NCI-H748 (cell line): ENCODE measurements around the gene MVB12B.
A peak's percentile ranks its signal among the peaks of the same experiment; 100 is the strongest.

Source experiments
- DNase-seq: peaks from one replicate; lab custom pipeline; 2025; ENCODE audit not compliant: unreplicated experiment; lab: John Stamatoyannopoulos, UW

Gene MVB12B

DNA sequence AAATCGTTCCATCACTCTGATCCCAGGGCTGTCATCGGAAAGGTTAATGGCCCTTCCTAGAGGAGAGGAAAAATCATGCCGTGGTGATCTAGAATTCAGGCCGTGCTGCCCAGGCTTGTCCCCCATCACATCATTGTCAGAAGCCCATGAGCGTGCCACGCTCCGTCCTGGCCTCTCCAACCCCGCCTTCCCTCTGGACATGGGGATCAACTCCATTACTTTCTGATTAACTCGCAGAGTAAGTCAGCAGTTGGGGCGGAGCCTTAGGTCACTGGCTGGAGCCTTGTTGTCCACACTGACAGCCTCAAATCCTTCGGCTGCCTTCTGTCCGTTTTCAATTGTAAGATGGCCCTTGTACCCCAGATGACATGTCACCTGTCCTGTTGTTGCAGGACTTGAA is 75.0 kb downstream of the MVB12B start:
- no peak for DNase-seq

DNA sequence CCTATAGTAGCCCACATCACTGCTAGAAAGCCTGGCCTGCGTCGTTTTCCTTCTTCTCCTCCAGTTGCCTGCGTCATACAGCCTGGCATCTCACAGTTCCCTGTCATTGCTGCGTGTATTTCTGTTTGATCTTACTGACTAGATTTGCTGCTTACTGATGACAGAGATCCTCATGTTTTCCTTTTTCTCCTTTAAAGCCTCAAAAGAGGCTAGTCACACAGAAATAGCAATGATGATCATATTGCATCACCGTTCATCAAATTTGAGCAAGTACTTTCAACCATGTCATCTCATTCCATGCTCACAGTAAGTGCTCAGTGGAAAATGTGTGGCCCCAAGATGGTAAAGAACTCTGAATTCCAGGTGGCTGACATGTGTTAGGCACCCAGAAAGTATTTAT is 76.8 kb downstream of the MVB12B start:
- no peak for DNase-seq

DNA sequence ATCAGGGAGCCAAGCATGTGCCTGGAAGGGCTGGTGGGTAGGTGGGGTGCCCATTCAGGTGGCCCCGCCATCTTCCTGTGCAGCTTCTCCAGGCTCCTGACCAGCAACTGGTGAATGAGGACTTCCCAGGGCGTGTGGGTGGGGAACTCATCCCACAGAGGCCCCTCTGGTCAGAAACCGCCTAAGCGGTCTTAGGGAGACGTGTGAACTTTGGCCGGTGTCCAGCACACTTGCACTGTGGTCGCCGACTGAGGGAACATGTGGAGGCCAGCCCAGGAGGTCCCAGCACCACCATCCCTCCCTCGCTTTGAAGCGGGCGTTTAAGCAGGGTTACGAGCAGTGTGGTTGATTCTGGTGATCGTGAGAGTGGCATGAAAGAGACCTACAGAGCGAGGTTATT is 77.8 kb downstream of the MVB12B start:
- DNase-seq: no peak

DNA sequence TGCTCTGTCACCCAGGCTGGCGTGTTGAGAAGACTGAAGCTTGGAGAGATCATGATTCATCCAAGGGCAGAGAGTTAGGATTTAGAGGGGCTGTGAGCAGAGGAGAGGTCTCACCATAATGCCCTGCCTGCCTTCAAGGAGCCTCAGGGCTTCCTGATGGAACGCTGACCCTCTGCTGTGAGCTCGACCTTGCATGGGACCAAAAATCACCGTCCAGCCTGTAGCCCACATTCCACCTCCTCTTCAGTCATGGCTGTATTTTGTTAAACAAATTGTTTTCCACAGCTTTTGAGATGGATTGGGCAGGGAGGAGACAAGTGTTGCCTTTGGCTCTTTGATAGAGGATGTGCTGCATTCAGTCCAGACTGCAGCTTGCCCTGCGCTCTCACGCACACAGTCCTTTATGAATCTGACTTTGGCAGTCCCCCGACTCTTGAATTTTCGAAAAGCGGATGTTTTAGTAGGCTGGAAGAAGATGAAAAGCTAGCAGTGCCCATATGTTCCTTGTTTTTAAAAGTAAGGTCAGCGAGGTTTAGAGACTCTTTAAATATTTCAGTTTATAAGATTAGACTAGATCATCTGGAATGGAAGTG is 79.5 kb downstream of the MVB12B start:
- no peak for DNase-seq

DNA sequence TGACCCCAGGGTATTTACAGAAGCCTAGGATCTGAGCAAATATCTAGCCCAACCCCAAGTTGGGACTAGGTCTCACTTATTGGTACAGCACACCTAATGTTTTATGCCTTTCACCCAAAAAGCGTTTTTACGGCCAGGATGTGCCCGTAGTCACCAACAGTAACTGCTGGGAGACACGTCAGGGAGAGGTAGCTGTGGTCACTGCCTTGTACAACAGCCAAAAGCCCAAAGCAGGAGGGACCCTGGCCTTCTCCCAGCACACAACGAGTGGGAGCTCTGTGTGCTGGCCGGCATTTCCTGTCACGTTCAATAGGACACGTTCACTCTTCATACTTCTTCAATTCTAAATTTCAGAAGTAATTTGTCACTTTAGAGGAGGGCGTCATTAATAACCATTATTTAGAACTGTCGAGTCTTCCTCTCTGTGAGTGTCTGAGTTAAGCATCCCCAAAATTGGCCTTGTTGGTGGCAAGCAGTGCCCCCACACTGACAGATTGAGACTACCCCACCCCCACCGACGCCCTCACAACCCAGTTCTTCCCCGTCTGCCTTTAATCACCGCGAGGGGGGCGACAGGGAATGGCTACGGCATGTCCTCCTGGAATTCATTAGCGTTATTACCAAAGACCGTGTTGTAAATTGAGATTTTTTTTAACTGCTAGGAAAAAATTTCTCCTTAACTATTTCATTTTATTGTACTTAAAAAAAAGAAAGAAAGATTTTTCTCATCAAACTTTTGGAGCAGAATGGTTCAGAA is 80.7 kb downstream of the MVB12B start:
- no peak for DNase-seq

DNA sequence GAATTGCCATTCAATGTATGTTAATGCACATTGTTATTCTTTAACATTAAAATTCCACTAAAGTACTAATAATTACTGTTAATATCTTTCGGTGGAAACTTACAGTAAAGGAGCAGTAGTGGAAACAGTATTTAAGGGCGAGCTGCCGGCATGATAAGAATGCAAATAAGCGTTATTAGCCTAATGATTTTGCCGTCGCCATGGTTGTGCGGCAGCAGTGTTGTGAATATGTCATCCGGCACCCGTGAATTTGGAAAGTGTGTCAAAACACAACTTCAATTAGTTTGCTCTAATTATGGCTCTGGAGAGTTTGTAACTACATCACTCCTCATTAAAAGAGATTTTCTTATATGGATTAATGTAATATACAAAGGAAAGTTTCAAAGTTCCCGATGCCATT is 81.4 kb downstream of the MVB12B start:
- DNase-seq: no peak

DNA sequence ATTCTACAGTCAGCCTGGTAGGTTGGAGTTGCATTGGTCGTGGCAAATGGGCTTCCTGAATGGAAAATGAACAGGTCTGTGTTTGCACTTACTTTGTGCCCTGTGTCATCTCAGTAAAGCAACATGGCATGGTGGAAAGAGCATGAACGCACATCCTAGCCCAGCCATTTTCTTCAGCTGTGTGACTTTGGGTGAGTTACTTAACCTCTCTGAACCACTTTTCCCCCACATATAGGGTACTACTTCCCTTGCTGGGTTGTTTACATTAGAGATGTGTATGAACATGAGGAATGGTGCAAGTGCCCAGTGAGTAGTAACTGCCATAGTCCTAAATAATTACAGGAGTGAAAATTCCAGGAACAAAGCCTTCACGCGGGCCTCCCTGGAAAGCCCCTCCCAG is 83.6 kb downstream of the MVB12B start:
- DNase-seq: no peak

DNA sequence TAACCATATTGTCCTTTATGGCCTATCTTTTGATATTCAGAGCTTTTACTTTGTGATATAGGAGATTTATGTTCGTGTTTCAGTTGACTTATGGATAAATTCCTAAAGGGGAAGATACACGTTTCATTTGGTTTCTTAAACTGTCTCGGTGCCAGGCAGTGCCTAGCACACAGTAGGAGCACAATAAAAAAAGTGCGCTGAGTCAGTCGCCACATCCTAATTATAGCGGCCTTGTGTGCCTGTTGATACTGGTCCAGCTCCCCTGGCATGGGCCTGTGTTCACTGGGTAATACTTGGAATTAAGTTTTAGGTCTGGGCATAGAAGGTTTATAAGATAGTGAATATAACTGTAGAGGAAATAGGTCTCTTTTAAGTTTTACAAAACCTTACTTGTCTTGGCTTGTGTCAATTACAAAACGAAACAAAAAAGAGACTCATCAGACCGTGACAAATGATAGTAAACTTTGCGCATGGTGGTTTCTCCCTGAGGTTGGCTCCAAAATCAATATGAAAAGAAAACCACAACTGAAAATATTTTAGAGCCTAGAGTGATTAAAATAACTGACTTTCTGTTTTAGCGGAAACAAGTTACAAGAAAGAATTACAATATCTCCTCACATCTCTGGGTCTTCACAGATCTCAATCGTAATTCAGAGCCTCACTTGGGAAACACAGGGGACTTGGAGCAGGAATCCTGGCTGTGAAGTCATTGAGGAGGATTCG is 84.8 kb downstream of the MVB12B start:
- no peak for DNase-seq

DNA sequence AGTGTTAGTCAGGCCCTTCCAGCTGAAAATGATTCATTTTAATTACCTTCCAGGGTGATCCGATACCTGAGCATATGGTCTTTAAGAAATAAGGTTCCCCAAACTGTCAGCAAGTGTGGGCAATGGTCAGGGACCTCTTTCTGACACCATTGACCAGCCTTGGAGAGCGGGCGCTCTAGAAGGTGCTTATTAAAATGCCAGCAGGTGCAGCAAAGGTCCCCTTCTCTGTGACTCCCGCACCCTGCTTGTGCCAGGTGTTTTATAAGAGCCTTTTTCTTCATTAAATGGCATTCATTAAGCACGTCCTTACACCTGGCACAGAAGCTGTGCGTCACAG is 85.3 kb downstream of the MVB12B start:
- peak; percentile 91 for DNase-seq

DNA sequence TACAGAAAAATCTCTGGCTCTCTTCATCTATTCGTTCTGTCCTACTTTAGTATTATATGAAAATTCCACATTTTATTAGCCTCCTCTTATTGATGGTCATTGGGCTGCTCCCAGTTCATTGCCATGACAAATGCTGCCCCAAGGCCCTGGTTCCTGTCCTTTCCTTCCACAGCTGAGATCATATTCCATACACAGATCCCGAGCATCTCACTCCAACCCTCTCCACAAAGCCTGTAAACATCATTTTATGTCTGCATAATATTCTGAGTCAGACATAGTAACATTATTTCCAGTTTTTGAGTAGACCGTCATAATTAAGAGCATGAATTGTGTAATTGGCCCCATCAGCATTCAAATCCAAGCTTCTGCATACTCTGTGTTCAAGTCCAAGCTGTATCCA is 86.3 kb downstream of the MVB12B start:
- DNase-seq: peak; percentile 35

DNA sequence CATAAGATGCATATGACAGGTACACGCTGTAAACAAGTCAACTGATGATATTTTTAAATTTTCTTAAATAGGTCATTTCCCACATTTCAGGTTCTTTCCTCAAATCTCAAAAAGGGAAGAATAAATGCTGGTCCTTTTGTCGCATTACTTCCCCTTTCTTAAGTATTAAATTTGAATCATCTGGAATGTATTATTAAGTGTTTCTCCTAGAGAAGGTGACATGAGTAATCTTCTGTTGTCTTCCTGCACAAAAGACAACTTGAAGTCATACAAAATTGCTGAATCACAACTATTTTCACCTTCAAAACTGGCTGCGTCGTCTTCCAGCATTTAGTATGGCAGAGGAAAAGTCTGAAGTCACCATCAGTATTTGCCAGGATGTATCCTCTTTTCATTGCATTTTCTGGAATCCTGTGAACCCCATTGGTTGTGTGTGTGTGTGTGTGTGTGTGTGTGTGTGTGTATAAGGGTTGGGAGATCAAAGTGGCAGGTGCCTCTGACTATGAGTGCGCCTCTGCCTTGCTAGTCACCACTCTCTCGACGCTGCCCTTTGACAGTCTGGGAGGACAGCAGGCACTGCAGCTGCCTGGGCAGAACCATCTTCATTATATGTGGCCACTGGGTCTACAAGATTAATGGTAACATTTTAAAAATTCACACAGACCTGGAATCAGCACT is 86.9 kb downstream of the MVB12B start:
- peak; percentile 73 for DNase-seq

DNA sequence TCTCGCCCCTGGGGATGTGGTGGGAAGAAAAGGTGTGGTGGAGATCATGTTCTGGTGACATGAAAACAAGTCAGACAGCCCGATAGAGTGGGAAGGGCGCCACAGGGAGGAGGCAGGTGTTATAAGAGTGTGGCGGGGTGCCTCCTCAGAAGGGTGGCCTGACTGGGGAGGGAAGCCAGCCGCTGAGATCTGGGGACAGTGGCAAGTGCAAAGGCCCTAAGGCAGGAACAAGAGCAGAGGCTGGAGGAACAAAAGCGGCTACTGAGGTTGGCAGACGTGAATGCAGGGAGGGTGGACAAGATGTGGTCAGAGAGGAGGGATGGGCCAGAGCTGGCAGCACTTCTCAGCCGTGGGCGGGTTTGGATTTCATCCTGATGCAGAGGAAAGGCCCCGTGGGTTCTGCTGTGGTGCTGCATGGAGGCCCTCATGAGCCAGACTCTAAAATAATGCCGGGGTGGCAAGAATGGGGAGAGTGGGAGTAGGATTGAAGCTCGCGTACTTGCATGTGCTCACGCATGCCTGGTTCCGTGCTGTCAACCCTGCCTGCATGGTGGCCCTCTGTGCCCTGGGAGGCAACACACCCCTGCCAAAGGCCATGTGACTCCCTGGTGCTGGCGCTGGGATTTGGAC is 89.2 kb downstream of the MVB12B start:
- DNase-seq: peak; percentile 62

DNA sequence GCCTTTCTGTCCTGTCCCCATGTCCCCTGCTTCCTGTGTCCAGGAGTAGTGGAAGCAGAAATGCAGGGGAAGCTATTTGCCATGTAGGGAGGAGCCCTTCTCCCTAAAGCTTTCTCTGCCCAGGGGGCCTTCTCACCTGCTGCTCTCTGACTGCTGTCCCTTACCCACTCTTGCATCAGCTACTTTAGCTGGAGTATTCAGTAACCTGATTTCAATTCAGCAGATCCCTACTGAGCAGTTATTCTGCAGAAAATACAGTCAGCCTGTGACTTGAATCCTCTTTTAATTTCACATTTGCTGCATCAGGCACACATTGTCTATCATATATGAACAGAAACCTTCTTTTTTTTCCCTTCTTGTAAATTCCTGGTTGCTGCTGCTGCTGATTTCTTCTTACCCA is 90.4 kb downstream of the MVB12B start:
- DNase-seq: peak; percentile 62

DNA sequence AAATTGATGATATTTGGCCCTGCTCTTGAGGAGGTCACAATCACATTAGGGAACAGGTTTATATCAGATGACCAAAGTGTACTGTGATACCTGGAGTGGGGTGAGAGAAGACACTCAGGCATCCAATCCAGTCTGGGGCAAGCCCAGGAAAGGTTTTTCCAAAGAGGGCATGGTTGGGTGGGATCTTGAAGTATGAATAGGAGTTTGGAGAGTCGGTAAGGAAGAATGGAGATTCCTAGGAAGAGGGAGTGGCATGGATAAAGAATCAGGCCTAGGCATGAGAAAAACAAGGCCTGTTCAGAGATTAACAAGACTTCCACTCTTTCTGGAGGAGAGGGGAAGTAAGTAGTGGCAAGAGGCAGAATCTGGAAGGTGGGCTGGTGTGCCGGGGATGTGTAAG is 91.1 kb downstream of the MVB12B start:
- no peak for DNase-seq

DNA sequence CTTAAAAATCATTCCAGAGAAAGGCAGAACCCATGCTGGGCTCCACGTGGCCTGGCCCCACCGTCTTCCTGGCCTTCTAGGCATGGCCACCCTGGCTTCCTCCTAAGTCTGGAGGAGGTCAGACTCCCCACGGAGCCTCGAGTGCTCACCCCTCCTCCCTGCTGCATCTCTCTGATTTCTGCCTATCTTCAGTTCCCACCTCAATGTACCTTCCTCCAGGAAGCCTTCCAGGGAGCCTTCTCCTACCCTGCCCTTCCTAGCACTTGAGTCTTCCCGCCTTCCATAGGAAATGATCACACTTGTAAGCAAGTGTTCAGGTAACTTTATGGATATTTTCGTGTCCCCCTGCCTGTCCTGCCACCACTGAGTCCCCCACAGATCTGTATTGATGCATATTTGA is 92.0 kb downstream of the MVB12B start:
- no peak for DNase-seq

DNA sequence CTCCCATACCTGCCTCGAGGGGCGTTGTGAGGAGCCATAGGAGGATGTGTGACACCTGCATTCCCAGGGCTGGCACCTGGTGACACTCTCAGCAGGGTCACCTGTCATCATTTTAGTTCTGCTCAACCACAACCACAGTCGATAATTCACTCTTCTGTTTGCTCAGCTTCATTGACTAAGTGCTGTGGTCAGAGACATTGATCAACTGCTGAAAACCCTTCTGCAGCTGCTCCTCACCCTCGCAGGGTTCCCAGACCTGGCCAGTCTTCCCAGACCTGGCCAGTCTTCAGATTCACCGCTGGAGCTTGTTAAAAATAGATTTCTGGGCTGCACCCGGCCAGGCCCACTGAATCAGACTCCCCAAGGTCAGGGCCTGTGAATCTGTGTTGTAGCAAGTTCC is 92.8 kb downstream of the MVB12B start:
- DNase-seq: peak; percentile 99

DNA sequence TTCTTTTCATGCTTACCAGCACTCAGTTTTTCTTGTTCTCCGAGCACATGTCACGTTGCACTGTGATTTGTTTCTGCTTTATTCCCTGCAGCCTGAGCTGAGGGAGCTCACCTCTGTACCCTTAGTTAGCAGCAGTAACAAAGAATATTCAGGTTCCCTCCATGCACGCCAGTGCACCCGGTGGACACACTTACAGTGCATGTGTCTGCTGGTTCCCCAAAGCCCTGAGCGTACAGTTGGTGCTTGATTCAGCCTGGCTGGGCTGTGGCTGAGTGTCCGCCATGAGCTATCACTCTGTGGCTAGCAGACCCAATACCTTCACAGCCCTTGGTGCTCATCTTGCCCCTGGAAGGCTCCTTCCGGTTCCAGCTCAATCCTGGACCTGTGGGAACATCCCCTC is 93.5 kb downstream of the MVB12B start:
- peak; percentile 63 for DNase-seq

DNA sequence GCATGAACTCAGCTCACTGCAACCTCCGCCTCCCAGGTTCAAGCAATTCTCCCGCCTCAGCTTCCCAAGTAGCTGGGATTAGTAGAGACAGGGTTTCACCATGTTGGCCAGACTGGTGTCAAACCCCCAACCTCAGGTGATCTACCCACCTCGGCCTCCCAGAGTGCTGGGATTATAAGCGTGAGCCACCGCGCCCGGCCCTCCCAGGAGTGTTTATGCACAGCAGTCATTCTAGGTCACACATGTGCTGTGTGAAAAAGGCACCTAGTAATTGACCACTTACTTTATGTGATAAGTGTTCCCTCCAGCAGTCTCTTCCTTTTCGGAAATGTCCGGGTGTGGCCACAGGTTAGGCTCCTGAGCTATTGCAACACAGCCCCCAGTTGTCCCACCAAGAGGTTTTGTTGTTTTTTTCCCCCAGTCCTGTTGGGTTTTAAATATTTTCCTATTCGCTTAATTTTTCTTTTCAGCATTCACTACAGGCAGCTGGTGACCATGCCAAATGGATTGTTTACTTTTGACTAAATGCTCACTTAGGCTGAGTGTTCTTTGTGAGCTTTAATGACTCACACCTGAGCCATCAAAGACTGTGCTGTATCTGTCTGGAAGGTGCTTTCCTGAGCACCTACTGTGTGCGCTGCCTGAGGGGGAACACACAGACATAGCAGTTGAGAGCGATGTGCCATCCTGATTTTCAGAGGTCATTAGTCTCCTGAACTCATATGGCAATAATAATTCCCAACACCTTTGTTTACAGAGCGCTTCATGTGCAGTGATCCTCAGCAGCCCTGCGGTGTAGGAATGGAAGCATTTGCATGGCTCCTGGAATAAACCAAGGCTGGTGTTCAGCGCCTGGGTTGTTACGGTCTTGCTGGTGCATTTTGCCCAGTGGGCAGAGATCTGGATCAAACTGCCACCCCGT is 94.3 kb downstream of the MVB12B start:
- DNase-seq: peak; percentile 100

DNA sequence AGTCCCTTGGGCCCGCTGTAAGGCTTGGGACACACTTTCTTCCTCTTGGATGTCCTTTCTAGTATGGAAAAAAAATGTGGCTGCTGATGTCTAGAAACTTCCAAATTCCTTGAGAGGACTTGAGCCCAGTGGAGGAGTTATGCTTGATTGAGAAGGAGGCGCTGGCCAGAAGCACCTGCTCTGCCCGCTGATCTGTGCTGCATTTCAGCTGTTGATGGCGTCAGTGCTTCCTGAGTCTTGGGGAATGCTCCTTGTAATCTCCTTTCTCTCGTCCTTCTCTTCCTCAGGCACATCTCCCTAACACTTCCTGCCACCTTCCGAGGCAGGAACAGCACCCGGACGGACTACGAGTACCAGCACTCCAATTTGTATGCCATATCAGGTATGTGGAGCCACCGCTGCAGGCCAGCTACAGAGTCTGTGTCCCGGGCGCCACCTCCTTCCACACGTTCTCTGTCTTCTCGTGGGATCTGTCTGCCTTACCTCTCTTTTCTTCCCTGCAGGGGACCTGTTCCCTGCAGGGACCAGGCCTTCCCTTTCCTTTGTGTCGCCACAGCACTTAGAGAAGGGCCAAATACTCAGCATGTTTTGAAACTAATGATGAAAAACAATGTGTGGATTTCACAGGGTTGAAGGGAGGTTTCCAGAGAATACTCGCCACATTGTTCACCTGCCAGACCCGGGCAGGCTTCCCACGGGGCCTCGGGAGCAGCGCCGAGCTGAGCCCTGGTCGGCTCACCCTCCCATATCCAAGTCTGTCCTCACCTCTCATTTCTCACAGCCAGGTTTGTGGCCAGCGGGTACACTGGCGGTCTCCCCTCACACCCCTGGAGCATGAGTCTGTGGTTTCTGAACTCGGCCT is 95.2 kb downstream of the MVB12B start:
- DNase-seq: peak; percentile 71
